Right lobe of liver (tissue), 4 donors: Measurements from ENCODE around the gene PRKCD.

ENCODE experiments used
- CTCF ChIP-seq, 4 donors: fragments of 200-600 bp in 3 of 4; fragments of 450-650 bp in 1 of 4; IDR thresholded peaks; one replicate each; pipeline versions ENCODE4 v1.5.1 to v1.8.0; 2016 to 2022; ENCODE audit warnings: antibody characterized with exemption in 4 of 4, mild to moderate bottlenecking in 2 of 4
- POLR2A ChIP-seq: fragments of 450-650 bp; IDR thresholded peaks from one replicate; pipeline ENCODE4 v1.6.1; 2017; ENCODE audit warnings: antibody characterized with exemption, mild to moderate bottlenecking
- donor health status: DM: no; HTN: no; CAD: no.
- donor health status: DM: no; HTN: no; CAD: no.
- donor health status: DM: no; HTN: yes; CAD: no.

GRCh38 chr3:53188136-53188685, 27.2 kb downstream of the PRKCD start:
- no peak for TF ChIP-seq POLR2A
- no peak for TF ChIP-seq CTCF (IDR thresholded peaks at IDR 0.05)
